ENCODE measurements around the gene ADAMTS7.
"Not testable (repeated sequence)": the region's sequence is repeated elsewhere in the genome, so short reads cannot be mapped to it uniquely, and the experiment has no call there.

ADAMTS7 gene

DNA sequence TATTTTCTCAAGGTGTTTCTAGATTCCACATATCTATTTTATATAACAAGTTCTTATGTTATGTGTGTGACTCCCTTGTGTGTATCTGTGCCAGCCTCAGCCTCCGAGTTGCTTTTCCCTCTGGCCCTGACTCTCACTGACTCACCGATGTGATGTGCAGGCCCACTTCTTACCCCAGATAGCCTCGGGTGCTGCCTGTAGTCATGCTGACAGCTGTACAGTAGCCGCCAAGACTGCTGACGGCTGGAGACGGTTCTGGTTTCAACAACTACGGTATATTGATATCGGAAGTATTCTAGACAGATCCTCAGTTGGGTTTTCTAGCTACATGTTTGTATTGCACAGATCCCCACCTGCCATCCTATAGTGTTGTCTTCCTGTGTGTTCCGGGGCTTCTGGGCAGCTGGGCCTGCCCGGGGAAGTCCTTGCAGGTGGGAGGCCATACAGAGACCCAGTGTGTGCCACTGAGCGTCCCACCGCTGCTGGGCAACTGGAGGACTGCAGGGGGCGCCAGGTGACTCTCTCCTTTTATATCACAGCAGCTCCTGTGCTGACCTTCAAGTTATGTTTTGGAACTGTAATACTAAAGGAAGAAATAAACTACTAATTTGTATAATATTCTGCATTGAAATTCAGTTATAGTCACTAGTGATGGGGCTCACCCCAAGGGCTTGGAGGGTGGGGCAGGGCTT lies 55.2 kb downstream of the ADAMTS7 start:
- DNase-seq, result peak in 13 of 58 donors; percentile 11 to 28 (median 16)

DNA sequence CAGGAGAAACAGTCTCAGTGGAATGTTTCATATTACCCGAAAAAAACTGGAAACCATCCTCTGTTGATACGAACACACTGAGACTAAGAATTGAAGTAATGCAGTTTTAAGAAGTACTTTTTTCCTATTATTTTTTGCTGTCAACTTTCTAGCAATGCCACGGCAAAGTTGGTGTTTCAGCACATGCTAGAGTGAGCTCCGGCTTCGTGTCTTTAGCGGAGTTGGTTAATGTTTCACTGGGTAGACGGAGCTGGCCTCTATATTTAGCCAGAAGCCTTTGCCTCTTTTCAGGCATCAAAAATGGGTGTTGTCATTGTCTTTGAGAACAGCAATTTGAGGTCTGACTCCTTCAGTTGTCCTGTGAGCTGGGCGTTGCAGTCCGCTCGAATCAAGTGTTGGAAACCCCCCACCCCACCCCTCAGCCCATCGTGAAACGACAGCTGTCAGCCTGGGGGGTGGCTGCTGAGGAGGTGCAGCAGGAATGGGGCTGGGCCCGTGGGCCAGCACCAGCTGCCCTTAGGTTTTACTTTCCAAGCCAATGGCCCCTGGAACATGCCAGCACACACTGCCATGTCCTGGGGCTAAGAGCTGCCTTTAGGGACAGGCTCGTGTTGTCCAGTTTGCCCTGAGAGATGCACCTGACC lies 56.5 kb downstream of the ADAMTS7 start:
- DNase-seq, result not testable (repeated sequence)

DNA sequence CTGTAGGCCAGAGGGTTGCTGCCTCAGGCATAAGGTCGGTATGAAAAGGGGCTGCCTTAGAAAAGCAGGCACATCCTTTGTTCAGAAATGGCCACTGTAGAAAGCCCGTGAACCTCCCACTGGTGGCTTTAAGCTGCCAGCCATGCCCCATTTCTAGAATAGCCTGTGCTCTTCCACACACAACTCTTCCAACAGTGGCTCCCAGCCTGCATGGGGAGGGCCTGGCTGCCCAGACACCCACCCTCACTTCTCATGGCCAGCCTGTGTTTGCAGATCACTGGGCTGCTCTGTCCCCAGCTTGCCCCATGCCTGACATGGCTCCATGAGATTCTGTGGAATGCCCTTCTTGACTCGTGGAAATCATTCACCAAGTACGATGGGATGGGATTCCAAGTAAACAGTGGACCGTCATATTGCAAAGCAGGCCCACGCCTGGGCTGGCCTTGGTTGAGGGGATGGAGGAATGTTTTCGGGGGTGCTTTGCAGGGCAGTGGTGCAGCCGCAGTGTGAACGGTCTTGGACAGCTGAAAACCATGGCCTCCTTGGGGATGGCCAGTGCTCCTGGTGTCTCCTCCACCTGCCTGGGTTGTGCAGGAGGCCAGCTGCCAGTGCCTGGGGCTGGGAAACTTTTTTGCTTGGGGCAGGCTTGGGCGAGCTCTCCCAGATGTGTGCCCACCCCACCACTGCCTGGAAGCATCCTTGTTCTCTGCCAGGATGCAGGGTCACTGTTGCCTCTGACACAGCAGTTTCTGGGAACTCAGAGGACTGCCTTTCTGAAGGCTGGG lies 57.3 kb downstream of the ADAMTS7 start:
- not testable (repeated sequence) for DNase-seq

DNA sequence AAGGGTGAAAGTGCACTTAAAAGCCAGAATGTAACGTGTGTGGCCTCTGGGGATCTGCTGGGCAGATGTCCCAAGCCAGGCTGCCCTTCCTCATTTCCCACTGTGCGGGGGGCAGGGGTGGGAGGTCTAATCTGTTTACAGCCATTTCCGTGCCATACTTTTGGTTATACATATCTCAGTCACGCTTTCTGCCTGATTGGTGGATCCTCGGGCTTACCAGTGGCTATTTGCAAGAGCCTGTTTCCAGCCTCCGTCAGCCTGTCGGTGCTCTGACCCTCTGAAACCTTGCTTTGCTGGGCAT lies 58.0 kb downstream of the ADAMTS7 start:
- not testable (repeated sequence) for DNase-seq

DNA sequence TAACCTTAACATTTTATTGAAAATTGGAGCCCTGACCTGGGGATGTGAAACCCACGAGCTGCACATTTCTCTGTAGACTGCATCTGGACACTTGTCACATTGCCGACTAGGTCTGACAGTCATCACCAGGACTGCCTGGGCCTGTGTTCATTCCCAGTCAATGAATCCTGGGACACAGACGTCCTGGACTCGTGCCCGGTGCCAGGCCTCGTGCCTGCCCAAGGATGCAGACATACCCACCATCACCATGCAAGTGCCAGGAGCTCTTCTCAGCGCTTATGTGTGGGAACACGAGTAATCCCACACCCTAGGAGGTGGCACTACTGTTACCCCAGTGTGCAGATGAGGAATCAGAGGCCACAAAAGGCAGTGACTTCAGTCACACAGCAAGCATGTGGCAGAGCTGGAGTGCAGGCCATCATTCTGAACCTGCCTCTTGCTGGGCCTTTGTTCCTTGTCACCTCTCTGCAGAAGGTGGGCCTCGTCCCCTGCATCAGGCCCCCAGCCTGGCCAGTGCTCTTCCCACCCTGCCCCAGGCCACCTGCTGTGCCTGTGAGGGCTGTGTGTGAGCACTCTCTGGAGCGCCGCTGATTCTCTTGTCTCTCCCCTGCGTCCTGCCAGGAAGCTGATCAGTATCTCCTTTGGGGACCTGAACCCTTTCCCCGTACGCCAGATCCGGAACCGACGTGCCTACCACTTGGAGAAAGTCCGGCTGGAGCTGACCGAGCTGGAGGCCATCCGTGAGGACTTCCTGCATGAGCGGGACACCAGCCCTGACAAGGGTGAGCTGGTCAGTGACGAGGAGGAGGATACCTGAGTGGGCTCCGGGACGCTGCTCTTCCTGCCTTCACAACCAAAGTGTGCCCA lies 58.5 kb downstream of the ADAMTS7 start:
- DNase-seq, result no peak

DNA sequence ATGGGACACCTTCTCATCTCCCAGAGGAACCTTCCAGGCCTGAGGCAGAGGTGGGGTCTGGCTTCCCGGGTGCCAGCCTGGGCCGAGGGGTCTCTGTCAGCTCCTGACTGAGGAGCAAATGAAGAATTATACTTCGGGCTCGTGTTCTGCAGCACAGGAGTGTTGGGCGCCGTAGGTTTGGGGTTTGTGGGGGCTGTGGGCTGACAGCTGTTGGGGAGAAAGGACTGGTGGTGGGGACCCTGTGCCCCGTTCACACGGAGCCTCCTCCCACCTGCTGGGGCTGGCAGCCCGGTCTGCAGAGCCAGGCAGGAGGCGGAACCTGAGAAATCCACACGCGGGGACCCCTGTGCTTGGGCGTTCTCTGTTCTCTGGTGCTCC lies 59.7 kb downstream of the ADAMTS7 start:
- no peak for DNase-seq

DNA sequence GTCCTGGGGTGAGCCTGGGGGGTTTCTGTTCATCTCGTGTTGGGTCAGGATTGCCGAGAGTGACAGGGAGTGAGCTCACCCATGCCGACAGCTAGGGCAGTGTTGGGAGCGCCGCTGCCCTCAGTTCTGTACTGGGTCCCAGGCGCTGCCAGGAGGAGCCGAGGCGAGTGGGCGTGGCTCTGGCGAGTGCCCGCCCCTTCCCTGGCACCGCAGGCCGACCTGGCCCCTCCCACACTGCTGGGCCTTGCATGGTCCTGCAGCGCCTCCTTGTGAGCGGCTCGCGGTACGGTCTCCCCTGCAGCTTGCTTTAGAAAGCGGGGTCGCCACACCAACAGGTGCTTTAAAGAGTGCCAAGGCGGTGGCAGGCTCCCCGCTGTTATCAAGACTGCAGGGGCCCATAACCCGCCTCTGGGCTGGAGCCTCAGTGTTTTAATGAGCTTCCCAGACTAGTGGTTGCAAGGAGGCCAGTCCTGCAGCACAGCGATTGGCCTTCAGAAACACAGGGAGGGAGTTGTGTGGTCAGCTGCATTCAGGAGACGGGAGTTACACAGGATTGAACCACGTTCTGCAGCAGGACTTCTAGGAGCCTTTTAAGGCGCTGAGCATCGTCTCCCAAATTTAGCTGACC lies 60.2 kb downstream of the ADAMTS7 start:
- DNase-seq, result peak in 55 of 58 donors; percentile 17 to 93 (median 84)

DNA sequence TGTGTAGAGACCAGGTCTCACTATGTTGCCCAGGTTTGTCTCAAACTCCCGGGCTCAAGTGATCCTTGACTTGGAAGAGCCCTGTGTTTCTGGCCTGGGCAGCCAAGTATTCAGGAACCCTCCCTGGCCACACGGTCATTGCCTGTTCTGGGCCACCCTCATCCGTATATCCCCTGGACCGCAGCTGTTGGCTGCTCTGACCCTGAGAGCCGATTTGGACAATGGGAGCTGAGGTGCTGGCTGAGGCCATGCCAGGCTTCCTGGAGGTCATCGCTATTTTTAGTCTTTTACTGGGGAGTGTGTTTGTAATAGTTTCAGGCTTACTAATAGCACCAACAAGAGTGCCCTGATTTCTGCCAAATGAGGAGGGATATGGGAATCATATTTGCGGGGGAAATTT lies 60.7 kb downstream of the ADAMTS7 start:
- DNase-seq, result no peak

DNA sequence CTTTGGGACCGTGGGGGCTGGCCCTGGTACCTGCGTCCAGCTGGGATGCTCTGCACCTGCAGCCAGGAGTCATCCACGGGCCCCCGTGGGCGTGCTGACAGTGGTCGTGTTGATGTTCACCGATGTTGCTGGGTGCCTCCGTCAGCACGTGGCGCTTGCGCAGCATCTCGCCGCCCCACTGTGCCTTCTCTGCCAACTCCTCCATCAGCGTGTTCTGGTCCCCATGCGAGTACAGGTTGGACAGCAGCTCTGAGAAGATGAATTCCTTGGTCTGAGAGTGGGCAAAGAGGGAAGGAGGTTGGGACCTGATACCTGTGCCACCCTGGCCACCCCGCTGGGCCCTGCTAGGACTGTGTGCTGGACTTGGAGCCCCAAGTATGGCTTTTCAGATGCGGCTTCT lies 61.4 kb downstream of the ADAMTS7 start:
- DNase-seq, result no peak

DNA sequence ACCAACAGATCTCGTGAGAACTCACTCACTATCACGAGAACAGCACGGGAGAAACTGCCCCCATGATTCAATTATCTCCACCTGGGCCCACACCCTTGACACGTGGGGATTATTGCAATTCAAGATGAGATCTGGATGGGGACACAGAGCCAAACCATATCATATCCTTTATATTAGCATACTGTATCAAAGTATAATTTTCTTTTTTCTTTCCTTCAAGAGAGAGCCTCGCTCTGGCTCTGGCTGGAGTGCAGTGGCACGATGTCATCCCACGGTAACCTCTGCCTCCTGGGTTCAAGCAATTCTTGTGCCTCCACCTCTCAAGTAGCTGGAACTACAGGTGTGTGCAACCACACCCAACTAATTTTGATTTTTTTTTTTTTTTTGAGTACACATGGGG lies 63.4 kb downstream of the ADAMTS7 start:
- DNase-seq, result not testable (repeated sequence)

DNA sequence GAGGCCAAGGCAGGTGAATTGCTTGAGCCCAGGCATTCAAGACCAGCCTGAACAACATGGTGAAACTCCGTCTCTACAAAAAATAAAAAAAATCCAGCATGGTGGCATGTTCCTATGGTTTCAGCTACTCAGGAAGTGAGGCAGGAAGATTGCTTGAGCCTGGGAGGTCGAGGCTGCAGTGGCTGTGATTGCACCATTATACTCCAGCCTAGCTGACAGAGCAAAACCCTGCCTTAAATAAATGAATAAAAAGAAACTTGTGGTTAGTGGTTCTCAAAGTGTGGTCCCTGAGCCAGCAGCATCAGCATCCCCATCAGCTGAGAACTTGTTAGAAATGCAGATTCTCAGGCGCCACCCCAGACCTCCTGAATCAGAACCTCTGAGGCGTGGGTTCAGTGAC lies 69.6 kb downstream of the ADAMTS7 start:
- DNase-seq, result not testable (repeated sequence)

DNA sequence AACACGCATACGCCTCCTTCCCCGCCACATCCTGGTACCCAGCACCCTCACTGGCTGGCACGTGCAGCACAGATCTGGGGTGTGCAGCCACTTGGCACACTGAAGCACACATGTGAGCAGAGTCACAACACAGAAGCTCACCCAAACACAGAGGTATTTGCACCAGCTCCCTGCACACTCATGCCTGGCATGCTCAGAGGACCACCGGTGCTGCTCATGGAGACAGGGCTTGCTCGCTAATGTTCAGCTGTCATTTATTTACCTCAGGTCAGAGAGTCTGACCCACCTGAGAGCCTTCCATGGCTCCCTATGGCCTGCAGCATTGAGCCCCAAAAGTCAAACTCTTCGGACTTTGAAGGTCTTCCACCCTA lies 70.4 kb downstream of the ADAMTS7 start:
- DNase-seq, result no peak

DNA sequence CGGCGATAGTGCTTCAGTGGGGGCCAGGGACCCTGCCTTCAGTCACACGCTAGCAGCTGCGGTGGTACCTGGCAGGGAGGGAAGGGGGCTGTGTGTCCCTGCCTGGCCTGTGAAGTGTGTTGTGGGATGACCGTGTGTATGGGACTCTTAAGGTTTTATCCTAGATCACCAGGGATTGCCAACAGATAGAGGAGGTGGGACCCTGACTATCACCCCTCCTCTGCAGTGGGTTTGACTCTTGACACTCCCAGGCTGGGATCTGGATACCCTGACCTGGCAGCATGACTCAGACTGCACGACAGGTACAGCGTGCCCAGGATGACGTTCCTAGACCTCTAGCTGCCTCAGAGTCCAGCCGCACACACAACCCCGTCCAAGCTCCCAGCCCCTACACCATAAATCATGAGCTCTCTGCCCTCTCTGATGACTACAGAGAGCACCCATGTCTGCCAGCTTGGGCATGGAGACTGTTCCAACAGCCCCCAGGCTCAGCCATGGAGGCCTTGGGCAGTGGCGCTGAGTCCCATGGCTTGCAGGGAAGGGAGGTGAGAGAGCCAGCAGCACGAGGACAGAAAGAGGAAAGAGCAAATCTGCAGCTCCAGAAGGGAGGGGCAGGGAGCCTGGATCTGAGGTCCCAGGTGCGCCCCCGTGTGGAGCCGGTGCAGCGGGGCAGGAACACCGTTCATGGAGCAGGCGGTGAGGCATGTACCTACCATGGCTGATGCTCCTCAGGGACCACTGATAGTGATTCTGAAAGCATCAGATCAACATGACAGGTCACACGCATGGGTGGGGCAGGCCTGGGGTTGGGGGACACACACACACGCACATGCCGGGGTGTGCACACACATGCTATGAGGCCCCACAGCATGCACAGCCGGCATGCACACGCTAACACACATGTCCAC lies 71.0 kb downstream of the ADAMTS7 start:
- DNase-seq, result no peak

DNA sequence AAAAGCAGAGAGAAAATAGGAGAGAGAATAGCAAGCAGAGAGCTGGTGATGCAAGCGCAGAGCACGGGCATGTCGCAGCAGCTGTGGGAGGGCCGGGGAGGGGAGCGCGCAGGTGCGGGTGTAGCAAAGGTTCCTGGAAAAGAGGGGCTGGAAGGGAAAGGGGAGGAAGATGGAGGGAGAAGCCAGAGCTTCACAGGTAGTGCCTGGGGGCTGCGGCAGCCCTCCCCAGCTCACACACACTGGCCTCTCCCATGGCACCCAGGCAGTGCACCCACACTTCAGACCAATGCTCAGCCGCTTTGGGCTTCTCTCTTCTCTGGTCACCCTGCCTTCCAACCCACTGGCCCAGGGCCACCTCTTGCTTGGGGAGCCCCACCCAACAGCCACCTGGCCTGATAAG lies 72.1 kb downstream of the ADAMTS7 start:
- DNase-seq, result no peak

DNA sequence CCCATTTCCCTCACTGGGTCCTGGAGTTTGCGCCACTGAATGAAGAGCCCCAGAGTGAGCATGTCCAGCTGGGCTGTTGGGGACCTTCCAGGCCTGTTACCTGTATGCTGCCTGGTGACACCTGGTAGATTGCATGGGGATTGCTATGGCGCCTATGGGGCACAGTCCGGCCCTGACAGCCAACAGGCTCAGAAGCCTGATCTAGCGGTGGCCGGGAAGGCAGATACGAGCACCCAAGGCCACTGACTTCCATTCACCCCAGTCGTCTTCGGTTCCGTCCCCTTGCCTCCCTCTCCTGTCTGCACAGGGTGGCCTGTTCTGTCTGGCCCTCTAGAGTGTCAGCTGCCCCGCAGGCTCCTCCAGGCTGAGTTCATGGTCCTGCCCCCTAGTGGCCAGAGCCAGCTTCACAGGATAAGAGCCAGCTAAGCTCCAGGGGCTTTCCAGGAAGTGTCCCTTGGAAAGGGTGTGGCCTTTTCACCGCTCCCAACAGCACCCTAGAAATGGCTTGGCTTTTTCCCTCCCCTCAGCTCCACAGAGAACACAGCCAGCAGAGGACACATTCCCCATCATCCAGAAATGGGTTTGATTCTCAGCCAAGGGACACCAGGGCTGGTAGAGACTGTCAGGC lies 73.2 kb downstream of the ADAMTS7 start:
- peak in 3 of 58 donors; percentile 18 to 50 (median 20) for DNase-seq

DNA sequence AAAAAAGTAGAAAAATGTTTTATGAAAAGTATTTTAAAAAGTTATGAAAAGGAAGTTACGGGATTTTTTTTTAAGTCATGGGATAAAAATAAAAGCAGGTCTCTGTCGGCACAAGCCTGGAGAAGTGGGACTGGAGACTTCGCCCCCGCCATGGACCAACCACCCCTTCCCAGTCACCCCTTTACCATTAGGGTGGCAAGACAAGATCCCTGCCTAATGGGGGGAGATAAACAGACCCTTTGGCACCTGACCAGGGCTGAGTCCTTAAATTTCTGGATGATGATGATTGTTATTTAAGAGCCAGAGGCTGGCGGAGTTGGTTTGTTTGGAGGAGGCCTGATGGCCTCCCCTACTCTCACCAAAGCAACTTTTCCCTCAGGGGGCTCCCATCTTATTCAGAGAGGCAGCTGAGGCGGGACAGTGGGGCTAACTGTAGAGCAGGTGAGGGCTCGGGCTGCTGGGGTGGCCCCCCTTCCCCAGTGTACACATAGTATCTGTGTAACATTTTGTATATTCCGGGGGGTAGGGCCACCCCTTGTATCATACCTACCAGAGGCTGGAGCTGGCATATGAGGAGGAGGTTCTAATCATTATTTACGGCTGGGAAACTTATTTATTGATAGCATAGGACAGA lies 74.0 kb downstream of the ADAMTS7 start:
- DNase-seq, result no peak

DNA sequence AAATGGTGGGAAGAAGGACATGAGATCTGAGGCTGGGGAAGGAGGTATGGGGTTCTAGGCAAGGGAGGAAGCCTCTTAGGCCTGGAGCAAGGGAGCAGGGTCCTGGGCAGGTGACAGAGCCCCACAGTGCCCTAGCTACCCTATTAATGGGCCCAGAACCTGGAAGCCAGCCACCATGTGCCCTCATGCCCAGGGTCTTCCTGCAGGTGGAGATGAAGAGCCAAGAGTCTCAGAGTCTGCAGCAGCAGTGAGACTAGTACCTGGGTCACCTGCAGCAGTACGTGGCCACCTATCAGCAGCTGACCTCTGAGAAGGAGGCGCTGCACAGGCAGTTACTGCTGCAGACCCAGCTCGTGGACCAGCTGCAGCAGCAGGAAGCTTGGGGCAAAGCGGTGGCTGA lies 75.0 kb downstream of the ADAMTS7 start:
- DNase-seq, result not testable (repeated sequence)

DNA sequence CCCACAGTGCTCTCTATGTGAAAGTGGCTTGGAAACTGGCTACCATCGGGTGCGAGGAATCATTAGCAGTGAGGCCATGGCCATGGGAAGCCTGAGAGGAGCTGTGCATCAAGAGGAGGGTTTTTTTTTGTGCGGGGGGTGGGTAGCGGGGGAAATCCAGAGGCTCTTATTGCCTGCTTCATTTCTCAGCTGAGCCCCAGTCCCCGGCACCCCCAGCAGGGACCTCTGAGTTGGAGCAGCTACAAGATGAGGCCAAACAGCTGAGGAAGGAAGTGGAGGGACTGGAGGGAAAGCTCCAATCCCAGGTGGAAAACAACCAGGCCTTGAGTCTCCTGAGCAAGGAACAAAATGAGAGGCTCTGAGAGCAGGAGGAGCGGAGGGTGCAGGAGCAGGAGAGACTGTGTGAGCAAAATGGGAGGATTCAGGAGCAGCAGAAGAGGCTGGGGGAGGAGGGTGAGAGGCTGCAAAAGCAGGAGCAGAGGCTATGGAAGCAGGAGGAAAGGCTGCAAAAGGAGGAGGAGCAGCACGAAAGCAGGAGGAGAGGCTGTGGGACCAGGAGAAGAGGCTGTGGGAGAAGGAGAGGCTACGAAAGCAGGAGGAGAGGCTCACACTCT lies 76.7 kb downstream of the ADAMTS7 start:
- no peak for DNase-seq

DNA sequence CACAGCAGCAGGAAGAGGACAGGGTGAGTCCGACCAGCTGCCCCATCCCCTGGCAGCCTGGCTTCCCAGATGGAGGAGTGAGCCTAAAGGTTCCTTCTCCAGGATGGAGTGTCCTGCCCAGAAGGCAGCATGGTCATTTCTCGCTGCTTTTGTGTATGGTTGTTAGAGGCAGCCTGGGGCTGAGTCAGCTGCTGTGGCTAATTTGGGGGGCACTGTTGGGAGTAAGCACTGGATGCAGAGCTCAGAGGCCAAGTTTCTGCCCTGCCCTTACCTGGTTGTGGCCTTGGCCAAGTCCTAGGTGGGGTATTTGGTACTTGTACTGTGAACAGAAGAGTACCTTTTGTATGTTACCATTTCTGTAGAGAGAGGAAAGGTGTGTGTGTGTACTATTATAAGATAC lies 78.6 kb downstream of the ADAMTS7 start:
- no peak for DNase-seq

Measured in anterior cingulate cortex (tissue), 58 donors.